NCI-H1930 (cell line): ENCODE data around the gene VEGFD.

Source experiments
- DNase-seq, 2 experiments: peaks; one replicate each; lab custom pipeline; 2025; lab: John Stamatoyannopoulos, UW

Gene VEGFD, protein sequence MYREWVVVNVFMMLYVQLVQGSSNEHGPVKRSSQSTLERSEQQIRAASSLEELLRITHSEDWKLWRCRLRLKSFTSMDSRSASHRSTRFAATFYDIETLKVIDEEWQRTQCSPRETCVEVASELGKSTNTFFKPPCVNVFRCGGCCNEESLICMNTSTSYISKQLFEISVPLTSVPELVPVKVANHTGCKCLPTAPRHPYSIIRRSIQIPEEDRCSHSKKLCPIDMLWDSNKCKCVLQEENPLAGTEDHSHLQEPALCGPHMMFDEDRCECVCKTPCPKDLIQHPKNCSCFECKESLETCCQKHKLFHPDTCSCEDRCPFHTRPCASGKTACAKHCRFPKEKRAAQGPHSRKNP

DNA sequence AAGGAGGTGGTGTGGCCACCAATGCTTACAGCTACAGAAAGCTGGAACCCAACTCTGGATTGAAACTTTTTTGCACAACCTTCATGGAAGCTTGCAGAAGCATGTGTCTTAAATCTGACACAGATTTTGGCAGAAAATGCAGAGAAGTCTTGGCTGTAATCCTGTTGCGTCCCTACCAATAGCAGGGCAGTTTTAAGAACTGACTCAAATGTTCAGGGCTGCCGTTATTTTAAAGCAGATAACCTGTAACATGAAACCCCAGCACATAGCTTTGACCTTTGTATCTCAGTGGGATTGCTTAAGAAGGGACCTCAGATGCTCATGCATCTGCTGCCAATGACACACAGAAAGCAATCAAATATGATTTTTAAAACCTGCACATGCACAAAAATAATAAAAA is at the start of gene VEGFD:
Gene VEGFD (minus strand): TSS at position 110 of the 400 bp plus-strand sequence. CDS start 467 bp downstream, outside the sequence.
- DNase-seq, result no peak

DNA sequence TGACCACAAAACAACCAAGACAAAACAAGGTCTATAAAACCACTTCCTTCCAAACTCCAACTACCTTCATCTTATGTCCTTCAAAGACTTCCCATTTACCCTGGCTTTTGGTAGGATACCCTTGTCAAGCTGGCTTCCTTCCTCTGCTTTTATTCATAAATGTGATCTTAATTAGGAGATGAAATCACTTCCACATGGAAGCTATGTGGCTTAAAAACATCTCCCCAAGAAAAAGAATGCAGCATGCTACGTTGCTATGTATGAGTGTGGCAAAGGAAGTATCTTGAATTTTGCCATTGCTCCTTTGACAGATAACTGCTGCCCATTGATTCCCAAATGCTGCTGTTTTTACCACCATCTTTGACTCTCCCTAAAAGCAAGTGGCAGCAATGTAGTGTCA is 46.4 kb upstream of the VEGFD start:
- DNase-seq, result no peak

DNA sequence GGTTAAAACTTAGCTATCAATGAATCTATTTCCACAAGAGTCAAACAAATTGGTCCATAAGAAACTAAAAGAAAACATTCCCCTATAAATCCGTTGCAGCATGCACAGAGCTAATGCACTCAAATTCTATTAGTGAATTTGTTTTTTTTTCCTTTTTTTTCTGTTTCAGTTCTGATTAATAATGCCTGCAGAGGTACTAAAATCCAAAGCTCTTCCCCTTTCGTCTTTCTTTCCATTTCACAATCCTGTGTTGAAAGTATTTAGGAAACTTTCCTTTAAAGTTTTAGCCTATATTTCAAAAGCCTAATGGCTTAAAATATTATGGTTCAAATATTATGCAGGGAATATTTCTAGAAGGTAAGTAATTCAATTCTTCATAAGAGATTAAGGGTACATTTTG is 45.9 kb upstream of the VEGFD start:
- no peak for DNase-seq

DNA sequence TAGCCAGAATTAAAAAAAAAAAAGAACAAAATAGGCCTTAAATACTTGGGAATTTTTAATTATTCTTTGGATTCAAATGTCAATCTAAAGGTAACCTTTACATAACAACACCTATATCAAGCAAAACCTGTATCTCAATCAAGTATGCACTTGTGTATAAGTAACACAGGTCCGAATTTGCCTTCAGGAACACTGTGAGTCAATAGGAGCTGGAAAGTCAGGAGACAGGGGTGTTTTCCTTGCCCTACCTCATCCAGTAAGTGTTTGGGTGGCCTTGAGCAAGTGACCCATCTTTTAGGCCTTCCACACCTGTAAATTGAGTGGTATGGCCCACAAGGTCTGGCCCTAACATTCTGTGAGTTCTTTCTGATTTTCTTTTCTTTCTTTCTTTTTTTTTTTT is 40.8 kb upstream of the VEGFD start:
- DNase-seq, result no peak

DNA sequence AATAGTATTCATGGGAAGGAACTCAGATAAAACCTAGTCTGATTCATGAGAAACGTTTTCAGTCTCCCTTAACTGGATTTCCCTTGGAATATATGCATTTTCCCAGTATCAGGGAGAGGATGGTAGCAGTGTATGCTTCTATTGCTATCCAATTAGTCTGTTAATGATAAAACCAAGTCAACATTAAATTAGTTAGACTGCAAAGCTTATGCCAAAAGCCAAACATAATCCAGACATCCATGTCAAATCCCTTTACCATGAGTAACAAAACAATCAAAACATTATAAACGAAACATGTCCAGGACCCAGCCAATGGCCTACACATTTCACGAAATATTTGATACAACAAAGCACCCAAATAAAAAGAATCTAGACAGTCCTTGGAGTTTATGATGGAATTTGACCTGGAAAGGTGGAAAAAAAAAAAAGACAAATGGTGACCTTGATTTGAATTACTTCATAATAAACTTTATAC is 34.5 kb upstream of the VEGFD start:
- no peak for DNase-seq

DNA sequence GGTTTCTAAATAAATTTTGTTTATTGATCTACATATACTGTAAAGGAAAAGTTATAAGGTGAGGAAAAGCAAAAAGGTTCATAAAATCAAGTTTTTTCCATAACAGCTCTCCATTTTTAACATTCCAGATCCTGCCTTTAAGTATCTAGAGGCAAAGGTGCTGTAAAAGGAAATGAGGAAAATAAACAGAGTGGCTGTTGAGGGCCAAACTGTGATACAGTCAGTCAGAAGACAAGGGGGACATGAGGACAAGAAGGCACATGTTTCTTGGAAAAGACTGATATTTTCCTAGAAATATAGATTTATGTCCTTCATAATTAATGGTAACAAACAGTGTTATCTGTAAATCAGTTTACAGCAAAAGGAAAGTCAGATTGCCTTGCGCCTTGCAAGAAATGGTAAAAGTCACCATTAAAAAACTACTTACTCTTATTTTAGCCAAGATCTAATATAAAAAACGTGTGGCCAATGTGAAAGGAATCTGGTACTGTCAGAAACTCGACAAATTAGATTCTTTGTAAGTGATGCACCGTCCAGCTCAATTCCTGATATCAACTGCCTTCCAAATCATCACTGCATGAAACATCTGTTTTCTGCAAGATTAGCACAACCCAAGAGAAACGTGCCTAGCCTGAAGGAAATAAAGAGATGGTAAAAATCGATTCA is 34.0 kb upstream of the VEGFD start:
- no peak for DNase-seq

DNA sequence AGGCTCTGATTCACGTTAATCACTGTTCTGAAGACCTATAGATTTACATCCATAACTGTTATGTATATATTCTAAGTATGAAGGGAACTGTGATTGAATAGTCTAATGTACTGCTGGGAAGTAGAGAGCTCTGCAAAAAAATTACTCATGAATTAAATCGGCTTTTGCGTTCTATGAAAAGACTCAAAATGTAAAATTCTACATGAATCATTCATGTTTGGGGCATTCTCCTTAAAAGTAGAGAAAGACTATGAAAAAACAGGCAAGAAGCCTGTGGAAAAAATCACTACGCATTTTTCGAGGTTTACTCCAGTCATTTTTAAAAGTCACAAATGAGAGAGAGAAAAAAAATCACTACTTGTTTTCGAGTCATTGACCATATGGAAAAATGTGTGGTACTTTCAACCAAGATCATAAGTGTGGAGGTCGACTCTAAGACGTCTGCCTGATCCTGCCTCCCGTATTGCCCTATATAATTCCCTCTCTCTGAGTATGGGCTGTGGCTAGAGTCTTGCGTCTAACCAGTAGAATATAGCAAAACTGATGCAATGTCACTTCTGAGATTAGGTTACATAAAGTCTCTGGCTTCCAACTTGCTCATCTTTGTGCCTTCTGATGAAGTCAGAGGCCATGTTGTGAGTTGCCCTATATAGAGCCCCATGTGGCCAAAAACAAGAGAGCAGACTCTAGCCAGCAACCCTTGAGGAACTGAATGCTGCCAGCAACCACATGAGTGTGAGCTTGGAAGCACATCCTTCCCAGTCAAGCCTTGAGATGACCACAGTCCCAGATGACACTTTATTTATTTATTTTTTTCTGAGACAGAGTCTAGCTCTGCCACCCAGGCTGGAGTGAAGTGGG is 32.1 kb upstream of the VEGFD start:
- DNase-seq, result no peak

DNA sequence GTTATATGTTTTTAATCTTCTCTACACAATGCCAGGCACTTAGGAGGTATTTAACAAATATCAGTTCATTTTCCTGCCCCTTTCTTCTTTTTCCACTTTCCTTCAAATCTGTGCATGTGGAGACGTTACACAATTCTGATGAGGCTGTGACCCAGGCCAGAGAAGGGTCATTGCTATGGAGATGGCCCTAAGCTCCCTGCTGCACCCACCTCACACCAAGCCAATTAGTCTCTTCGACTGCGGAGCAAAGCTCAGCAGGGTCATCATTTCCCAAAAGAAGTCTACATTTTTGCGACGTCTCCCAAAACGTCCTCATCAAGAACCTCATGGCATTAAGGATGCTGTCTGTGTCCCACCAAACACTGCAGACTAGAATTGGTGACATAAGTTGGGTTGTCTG is 28.9 kb upstream of the VEGFD start:
- no peak for DNase-seq

DNA sequence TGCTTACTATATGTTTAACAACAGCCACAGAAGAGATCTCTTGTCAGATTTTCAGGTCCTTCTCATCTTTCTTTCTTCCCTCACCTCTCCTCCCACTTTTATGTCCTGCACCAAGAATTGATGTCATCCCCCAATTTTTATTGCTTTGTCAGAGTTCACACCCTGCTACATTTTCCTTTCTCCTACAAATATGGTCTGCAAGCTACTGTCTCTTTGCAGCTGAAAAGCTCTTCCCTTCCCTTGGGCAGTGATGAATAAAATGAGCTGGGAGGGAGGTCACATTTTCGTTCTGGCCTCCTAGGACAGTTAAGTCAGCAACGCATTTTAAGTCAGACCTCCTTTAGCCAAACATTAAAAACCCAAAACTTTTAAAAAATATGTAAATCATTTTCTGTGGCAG is 26.7 kb upstream of the VEGFD start:
- no peak for DNase-seq

DNA sequence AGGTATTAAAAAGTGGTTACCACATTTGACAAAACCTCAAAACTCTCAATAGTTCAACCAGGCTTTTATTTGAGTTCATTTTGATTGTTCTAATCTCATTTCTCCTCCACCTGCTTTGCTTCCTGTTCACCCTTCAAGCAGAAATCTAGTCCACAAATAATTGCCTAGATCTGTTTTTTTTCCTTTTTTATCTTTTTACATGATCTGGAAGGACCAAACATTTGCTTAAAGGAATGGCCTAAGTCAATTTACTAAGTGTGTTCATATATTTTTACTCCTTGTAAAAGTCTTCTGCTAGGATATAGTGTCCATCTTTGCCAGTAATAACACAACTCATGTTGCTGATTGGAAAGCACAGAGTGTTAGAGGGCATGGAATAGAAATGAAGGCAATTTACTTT is 26.2 kb upstream of the VEGFD start:
- DNase-seq, result no peak

DNA sequence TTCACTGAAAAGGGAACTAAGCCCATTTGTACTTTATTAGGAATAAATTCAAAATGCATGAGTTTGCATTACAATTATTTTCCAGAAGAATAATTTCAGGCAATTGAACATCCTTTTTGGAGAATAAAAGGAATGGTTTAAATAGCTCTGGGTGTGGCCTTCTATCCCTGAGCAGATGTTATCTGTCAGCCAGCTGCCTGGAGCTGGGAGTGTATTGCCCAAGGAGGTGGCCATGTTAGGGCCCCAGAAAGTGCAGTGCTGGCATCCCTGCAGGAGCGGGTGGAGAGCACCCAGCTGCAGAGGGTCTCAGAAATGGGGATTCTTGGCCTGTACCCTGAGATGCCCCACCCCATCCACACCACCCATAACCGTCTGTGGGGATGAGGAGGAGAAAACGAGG is 21.6 kb upstream of the VEGFD start:
- no peak for DNase-seq

DNA sequence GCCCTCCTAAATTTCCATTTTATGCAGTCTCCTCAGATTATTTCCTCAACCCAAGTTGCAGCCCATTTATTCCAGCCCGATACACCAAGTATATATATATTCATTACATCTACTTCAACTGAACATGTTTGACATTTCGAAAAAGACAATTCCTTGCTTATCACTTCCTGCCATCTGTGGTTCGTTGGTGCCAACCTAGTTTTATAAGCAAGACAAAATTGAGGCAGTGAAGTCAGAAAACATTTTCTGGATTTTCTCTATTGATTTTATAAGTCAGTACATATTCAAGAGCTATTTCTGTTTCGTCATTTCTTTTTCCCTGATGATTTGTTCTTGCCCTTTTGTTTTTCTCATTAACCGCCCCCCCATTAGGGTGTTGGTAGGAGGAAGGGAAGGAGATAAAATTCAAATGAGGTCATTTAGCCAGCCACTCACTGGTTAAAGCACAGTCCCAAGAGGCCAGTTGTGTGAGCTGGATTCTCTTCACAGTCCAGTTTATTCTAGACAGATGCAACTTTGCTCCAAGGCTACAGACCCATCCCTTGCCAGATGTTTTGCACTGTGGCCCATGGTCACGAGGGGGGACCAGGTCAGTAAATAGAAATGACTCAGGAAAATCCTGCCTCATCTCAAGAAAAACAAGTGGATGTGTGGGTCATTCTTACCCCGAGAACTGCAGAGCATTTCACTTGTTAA is 20.3 kb upstream of the VEGFD start:
- DNase-seq, result no peak

DNA sequence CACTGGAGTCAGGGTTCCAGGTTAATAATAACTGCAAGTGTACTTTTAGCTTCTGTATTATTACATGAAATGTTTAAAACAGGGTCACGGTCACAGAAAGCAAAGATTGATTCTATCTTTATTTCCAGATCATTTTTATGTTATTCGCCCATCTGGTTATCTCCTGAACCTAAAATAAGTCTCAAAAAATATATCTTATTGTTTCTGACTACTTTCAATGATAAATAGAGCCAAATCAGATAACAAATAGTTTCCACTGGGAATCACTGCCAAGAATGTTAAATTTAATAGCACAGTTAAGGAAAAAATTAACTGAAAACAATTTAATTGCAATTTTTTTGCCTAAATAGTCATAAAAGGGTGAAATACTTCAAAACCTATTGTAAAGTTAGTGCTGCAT is 17.2 kb upstream of the VEGFD start:
- no peak for DNase-seq

DNA sequence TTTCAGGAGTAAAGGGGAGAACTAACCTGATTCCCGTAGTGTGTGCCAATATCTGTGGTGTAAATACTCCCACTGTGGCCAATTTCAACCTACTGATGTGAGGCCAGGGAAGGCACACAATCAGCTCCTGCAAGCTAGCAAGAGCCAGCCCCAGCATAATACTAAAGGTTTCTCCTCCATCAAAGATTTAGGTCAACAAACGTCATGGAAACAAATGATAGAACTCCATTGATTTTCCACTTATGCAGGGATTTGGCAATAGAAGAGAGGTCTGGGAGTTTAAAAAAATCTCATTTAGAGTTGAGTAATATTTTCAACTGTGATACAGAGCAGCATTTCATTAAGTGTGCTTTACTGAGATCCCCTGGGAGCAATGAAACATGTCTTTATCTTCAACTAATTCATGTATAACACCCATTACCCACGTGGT is 15.8 kb upstream of the VEGFD start:
- no peak for DNase-seq

DNA sequence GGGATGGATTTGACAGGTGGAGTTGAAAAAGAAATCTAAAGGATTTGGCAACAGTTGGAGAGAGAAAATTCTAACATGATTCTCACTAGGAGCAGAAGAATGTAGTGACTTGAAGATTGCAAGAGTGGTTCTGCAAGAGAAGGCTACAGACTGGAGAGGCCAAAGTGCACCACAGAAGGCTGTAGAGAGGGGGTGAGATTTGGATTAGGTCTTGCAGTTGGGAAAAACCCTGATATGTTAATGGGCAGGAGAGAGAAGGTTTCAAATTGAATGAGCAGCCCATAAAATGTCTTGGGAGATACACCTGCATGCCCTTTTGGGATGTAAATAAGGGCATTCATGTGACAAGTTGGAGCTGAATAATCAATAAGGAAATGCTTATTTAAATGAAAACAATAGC is 14.7 kb upstream of the VEGFD start:
- no peak for DNase-seq

DNA sequence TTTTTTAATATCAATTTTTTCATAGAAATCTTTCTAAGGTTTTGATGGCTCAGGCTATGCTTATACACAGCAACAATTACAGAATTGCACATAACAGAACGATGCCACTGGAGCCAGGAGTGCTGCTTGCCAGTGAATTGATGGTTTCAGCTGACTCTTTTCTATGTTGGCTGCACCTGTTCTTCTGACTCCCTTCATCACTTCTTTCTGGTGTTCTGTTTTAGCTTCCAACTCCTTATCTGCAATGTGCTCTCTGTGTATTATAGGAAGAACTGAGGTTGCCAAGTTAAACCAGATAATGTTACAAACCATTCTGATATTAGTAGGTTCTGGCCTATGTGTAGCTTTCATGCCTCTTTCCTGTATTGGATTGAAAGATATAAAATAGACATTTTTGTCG is 11.6 kb upstream of the VEGFD start:
- no peak for DNase-seq

DNA sequence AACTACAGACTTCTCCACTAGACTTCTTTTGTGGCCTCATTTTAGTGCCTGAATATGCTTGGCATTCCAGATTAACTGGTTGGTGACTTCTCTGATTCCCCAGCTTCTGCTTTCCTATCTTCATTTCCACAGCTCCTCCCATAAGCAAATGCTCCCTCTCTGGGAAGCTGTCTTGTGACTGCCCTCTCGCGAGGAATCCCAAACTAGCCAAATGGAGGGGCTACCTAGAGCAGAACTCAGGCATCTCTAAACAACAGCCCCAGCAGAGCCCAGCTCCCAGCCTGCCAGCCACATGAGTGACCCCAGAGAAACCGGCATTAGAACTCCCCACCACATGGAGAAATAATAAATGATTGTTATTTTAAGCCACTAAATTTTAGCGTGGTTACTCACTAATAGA is 7.6 kb upstream of the VEGFD start:
- DNase-seq, result no peak

DNA sequence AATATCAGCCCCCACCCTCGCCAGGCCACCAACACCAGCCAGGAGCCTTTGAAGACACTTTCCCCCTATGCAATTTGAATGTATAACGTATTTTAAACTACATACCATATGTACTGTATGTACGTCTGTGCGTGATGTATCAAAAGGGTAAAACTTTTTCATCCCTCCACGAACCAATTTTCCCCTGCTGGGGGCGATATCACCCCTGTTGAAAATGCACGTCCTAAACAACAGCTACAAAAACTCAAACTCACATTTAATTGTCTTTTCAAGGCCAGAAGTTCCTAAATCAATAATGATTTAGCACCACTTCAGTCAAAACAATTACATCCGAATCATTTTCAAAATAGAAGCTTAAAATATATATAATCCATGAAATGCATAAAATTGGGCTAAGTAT is 1.4 kb downstream of the VEGFD start:
- no peak for DNase-seq

DNA sequence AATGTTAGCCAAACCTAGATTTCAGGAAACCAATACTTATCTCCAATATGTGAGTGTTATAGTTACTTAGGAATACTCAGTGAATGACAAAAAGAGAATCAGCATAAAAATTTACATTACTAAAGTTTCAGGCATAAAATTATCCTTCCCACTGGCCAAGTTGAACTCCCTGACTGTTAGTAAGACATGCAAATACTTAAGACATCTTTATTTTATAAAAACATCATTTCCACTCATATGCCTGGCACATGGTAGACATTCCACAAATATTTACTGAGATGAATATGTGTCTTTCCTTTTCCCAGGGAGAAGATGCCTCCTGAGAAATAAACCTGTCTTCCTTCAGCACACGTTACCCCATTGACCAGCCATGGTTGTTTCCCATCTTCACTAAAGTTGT is 7.3 kb downstream of the VEGFD start:
- DNase-seq, result no peak

DNA sequence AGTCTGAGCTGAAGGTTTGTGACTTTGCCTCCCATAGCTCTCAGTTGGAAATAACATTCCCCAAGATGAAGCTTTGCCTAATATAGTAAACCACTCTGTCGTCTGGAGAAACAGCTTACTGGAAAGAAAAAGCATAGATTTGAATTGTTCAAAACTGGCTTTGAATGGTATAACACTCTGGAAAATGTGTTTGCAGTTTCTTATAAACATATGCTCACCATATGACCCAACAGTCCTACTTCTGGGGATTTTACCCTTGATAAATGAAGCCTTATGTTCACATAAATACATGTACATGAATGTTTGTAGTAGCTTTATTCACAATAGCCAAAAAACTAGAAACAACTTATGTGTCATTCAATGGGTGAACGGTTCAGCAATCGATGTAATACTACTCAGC is 10.2 kb downstream of the VEGFD start:
- no peak for DNase-seq

DNA sequence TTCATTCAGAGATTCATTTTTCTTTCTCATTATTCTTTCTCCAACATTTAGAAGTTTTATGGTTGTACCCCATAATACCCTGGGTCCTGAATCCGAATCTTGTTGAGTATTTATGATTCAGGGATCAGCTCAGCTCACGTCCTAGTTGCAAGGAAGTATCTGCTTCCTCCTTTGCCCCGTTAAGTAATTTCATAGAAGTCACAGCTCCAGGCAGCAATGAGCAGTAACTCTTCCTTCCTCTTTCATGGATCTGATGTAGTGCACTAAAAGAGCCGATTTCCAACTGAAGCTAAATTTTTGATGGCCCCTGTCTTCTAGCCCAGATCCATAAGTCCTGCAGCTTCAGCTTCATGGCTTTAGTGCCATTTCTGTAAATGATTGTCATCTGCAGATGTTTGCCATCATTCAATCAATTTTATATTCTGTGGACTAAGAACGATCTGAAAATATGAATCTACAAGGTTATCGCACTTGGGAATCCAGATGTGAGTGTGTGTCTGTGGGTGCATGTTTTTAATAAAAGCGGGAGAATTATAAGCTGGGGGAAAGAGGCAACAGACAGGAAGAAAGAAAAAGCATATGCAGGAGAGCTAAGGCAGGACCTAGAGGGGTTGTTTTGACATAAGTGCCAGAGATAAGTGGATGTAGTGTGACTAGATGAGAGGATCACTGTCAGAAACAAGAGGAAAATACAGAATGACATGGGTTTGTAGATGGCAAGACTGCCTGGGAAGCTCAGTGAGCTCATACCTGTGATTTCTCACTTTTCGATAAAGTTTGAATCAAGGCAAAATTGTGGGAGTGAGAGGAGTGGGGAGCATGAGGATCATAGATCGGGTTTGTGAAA is 17.5 kb downstream of the VEGFD start:
- DNase-seq, result no peak
